HG02610 (cell line): ENCODE measurements around the gene CYTH1.

Experiments
- ATAC-seq: cut with Tn5 transposase; IDR thresholded peaks from one replicate; pipeline ENCODE4 v1.9.1; 2021; ENCODE audit warnings: mild to moderate bottlenecking, moderate library complexity; ENCODE audit not compliant: unreplicated experiment

The CYTH1 gene

DNA sequence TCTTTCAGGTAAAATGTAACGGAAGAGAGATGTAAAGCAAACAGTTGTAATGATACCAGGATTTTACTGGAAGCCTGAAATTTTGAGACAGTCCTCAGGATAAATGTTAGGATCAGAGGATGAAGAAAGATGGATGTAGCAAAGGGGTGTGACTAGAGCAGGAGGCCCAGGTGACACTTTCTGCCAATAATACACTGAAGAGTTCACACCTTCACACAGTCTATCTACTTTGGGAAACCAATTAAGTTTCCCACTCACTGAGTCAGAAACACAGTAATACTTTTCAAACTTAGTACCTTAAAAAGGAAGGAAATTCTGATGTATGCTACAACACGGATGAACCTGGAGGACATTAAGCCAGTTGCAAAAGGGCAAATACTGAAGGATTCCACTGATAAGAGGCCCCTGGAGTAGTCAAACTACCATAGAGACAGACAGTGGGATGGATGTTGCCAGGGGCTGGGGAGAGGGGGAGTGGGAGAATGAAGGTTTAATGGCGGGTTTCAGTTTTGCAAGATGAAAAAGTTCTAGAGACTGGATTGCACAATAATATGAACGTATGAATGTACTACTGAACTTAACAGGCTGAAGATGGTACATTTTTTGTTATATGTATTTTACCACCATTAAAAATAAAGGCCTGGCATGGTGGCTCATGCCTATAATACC is 62.3 kb downstream of the CYTH1 start:
- no peak for ATAC-seq

- ATAC-seq: no peak
Observed at GRCh38 chr17:78718575-78719208, 63.4 kb downstream of the CYTH1 start.

- ATAC-seq: no peak
Observed at GRCh38 chr17:78717431-78717980, 64.6 kb downstream of the CYTH1 start.

DNA sequence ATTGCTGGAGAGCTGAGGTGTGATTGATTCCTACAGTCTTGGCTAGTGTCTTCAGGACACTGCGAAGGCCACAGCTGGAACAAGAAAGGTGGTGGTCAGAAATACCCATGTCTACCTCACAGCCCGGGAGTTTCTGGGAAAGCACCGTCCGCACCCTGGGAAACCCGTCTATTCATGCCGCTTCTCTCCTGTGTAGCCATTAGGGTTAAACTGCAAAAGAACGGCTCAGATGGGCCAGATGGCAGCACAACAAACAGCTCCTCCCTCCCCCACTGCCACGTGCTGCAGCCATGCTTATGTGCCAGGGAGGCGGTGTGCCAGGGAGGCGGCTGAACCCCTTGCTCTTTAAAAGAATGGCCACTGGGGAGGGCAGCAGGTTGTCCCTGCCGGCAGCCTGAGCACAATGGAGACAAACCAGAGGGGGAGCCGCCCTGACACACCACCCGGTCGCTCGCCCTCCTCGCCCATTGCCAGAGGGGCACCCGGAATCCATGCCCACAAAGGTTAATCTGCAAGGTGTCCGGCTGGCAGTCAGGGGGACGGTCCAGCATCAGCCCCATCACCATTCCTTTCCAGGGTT is 65.2 kb downstream of the CYTH1 start:
- ATAC-seq: no peak

- ATAC-seq: no peak
Observed at GRCh38 chr17:78716292-78716691, 65.8 kb downstream of the CYTH1 start.

GRCh38 chr17:78715876-78716275 is 66.2 kb downstream of the CYTH1 start:
- no peak for ATAC-seq

DNA sequence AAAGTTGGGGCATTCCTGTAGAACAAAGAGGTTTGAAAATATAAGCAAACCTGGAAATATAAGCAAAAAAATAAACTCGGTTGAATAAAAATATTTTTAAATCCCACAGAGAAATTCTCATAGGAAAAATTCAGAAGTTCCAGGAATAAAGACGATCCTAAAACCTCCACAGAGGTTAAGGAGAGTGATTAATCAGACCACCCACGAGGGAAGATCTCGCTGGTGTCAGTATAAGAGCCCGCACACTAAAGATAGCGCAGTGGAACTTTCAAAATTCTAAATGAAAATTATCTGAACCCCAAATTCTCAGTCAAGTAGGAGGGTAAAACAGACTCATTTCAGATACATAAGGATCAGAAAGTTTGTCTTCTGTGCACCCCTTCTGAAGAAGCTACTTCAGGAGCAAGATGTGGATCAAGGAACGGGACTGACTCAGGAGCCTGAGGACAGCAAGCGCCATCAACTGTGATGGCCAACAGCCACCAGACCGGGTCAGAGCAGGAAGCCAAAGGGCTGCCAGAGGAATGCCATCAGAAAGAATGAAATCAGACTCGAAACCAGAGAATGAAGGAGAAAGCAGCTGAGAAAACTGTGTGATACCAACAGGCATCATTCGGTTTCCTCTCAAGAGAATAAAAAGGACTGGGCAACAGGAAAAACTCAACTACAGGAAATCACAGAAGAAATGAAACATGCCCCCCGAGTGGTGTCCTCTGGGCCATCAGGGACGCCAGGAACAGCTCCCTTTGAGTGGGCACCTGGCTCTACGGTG is 66.9 kb downstream of the CYTH1 start:
- ATAC-seq: no peak

- no peak for ATAC-seq
Observed at GRCh38 chr17:78714534-78714933, 67.5 kb downstream of the CYTH1 start.

GRCh38 chr17:78712043-78712442 is 70.0 kb downstream of the CYTH1 start:
- no peak for ATAC-seq

GRCh38 chr17:78710607-78711006 is 71.5 kb downstream of the CYTH1 start:
- no peak for ATAC-seq

GRCh38 chr17:78709751-78710181 is 72.3 kb downstream of the CYTH1 start:
- no peak for ATAC-seq

- peak; percentile 58 for ATAC-seq
Observed at GRCh38 chr17:78709119-78709681, 72.9 kb downstream of the CYTH1 start.

DNA sequence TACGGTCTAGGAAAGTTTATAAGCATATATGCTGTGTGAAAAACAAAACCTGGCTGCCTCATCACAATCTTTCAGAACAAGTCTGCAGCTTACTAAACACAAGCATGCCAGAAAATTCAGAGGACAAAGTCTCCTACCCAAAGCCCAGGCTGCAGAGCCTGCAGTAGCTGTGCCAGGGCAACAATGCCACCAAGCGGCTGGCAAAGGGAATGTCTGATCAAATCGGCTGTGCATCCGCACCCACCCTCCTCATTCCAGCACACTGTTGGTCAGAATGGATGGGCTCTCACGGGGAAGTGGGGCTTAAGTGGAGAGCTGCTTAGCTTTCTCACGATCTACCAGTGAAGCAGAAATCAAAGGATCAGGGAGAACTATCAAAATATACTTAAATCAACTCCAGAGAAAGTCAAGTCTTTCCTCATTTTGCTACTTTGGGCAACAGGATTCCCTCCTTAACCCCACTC is 73.5 kb downstream of the CYTH1 start:
- ATAC-seq: no peak

- ATAC-seq: no peak
Observed at GRCh38 chr17:78707923-78708322, 74.2 kb downstream of the CYTH1 start.

- ATAC-seq: no peak
Observed at GRCh38 chr17:78707016-78707415, 75.1 kb downstream of the CYTH1 start.

DNA sequence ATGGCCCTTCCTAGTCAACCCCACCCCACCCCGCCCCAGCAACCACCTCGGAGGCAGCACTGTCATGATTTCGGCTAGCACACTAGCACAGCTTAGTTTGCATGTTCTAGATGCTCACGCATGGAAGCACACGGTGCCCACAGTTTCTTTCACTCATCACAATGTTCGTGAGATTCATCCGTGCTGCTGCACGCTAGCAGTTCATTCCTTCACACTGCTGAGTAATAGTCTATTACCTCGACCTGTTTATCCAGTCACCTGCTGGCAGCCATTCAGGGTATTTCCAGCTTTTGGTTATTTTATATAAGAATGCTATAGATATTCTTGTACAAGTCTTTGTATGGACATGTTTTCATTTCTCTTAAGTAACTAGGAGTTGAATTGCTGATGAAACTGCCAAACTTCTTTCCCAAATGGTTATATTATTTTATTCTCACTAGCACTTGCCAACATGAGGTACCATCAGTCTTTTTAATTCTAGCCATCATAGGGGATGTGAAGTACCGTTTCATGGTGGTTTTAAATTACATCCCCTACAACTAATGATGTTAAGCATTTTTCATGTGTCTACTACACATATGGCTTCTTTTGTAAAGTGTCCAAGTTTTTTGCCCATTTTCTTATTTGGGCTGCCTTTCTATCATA is 75.7 kb downstream of the CYTH1 start:
- ATAC-seq: peak; percentile 69

DNA sequence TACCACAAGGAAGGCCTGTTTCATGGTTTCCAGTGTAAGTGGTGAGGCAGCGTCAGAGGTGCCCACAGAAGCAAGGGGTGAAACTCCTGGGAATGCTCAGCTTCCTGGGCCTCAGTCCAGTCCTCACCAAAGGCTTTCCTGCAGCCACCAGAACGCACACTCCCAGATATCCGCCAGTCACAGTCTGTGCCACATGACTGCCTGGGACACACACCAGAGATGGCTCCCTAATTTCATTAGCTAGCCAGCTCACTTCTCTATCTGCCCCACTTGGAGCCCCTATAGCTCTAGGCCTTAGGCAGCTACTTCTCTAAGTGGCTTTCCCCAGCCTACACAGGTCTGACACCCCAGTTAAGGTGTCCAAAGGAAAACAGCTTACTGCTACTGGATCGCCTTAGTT is 77.0 kb downstream of the CYTH1 start:
- no peak for ATAC-seq

- ATAC-seq: no peak
Observed at GRCh38 chr17:78704594-78704993, 77.5 kb downstream of the CYTH1 start.

- ATAC-seq: no peak
Observed at GRCh38 chr17:78697554-78698343, 84.3 kb downstream of the CYTH1 start.

GRCh38 chr17:78697122-78697521 is 85.0 kb downstream of the CYTH1 start:
- no peak for ATAC-seq
